ENCODE results near the gene MCUR1. TPM values are rescaled to one million over a fixed set of nuclear protein-coding genes. Genes with fewer than 3 reads are reported as not detected.

MCUR1 gene
- total RNA-seq, 1 experiment from 2014 or later, result 18.7 TPM

GRCh38 chr6:13741365-13741764 is 73.0 kb downstream of the MCUR1 start:
- DNase-seq (ENCODE audit: low spot score), result no peak

Other genes with a start within 250 kb of the MCUR1 start
- gene SIRT5, start 240.0 kb downstream of the MCUR1 start, total RNA-seq (2014; rRNA removed; shearing (Covaris generic)), result 7.0 and 9.2 TPM in 2 replicates
- 134 and 164 TPM in 2 replicates for gene NOL7, start 199.2 kb downstream of the MCUR1 start, total RNA-seq (2014; rRNA removed; shearing (Covaris generic))
- gene RANBP9, start 102.7 kb downstream of the MCUR1 start, total RNA-seq (2014; rRNA removed; shearing (Covaris generic)), result 21.8 and 24.6 TPM in 2 replicates
- 10.6 and 13.0 TPM in 2 replicates for gene RNF182, start 110.4 kb upstream of the MCUR1 start, total RNA-seq (2014; rRNA removed; shearing (Covaris generic))